ENCODE data around the gene PRKG1. TPM values are rescaled to one million over a fixed set of nuclear protein-coding genes. Genes with fewer than 3 reads are reported as not detected.

Gene PRKG1
- total RNA-seq, 1 donor from 2014 or later: 17.9 TPM

- no peak for DNase-seq (ENCODE audit: extremely low spot score in 2 of 2)
- Histone ChIP-seq H3K27me3 (no peaks in the 10 kb centered on the region), H3K4me3 (peak overlapping the region; percentile 45 to 61), H3K36me3 (no peaks in the 10 kb centered on the region), H3K27ac (peak overlapping the region; percentile 65), H3K4me1 (peaks cover 16% of the 10 kb centered on the region), H3K9me3 (no peaks in the 10 kb centered on the region)
- intact Hi-C loops (cut with DNase I): no loop called here
- no peak for TF ChIP-seq CTCF (IDR thresholded peaks at IDR 0.05)
Observed at GRCh38 chr10:52313256-52313932, 1239.1 kb downstream of the PRKG1 start.

- H3K4me1 ChIP-seq: peaks cover 12% of the 10 kb centered on the region
- DNase-seq (ENCODE audit: extremely low spot score in 2 of 2): no peak
- H3K27me3 ChIP-seq: no peaks in the 10 kb centered on the region
- intact Hi-C loops (cut with DNase I): no loop called here
- peak within 1 kb of the TSS; percentile 65 for H3K27ac ChIP-seq
- no peaks in the 10 kb centered on the region for H3K9me3 ChIP-seq
- H3K36me3 ChIP-seq: no peaks in the 10 kb centered on the region
- peak in 2 of 3 experiments; percentile 16 to 47 for TF ChIP-seq CTCF (IDR thresholded peaks at IDR 0.05)
- TF ChIP-seq POLR2A (IDR thresholded peaks at IDR 0.05): no peak
- TF ChIP-seq POLR2AphosphoS5 (IDR thresholded peaks at IDR 0.05; ENCODE audit: insufficient read depth in 1 of 2, low read depth in 1 of 2): peak in 1 of 2 donors; percentile 35
- peak within 1 kb of the TSS; percentile 45 to 61 for H3K4me3 ChIP-seq
Observed at GRCh38 chr10:52313933-52314821, 1239.9 kb downstream of the PRKG1 start, which contains the start of gene DKK1. Gene DKK1 (plus strand): TSS chr10:52314281. CDS start chr10:52314435, 154 bp downstream.

GRCh38 chr10:52314822-52315552 lies 1240.7 kb downstream of the PRKG1 start:
- peaks cover 12% of the 10 kb centered on the region for H3K4me1 ChIP-seq
- H3K27ac ChIP-seq: peak overlapping the region; percentile 65
- no peaks in the 10 kb centered on the region for H3K36me3 ChIP-seq
- H3K9me3 ChIP-seq: no peaks in the 10 kb centered on the region
- peak overlapping the region; percentile 45 to 61 for H3K4me3 ChIP-seq
- intact Hi-C loops (cut with DNase I): no loop called here
- no peaks in the 10 kb centered on the region for H3K27me3 ChIP-seq
- TF ChIP-seq CTCF (IDR thresholded peaks at IDR 0.05) (no peak), POLR2AphosphoS5 (IDR thresholded peaks at IDR 0.05; ENCODE audit: insufficient read depth in 1 of 2, low read depth in 1 of 2) (no peak), POLR2A (IDR thresholded peaks at IDR 0.05) (no peak)
- no peak for DNase-seq (ENCODE audit: extremely low spot score in 2 of 2)

- no peak for DNase-seq (ENCODE audit: extremely low spot score in 2 of 2)
- Histone ChIP-seq H3K36me3 (no peaks in the 10 kb centered on the region), H3K4me3 (peak overlapping the region in 1 of 2 donors; percentile 61), H3K27me3 (no peaks in the 10 kb centered on the region), H3K4me1 (peaks cover 12% of the 10 kb centered on the region), H3K27ac (no peak overlapping the region), H3K9me3 (no peaks in the 10 kb centered on the region)
- no peak for TF ChIP-seq POLR2A (IDR thresholded peaks at IDR 0.05)
- no peak for TF ChIP-seq CTCF (IDR thresholded peaks at IDR 0.05)
- no peak for TF ChIP-seq POLR2AphosphoS5 (IDR thresholded peaks at IDR 0.05; ENCODE audit: insufficient read depth in 1 of 2, low read depth in 1 of 2)
- intact Hi-C loops (cut with DNase I): no loop called here
Observed at GRCh38 chr10:52316001-52316400, 1241.7 kb downstream of the PRKG1 start.
